Gastrocnemius medialis (tissue), 4 donors: ENCODE data around the gene WRAP73. TPM values are rescaled to one million over a fixed set of nuclear protein-coding genes. Genes with fewer than 3 reads are reported as not detected.

Experiments
- ATAC-seq, 2 donors: fragments of 150-250 bp; one replicate each; pipeline ENCODE4 v1.9.1; 2016
- DNase-seq, 2 donors: peaks; one replicate each; pipeline ENCODE4 v3.0.0-alpha.2; 2019
- H3K27ac ChIP-seq, 4 donors: fragments of 200-600 bp; sonication (generic); 1 replicate in 1 of 4; 2 replicates in 3 of 4; pipeline ENCODE4 v1.5.1; 2016 to 2018; ENCODE audit warnings: mild to moderate bottlenecking in 2 of 4, moderate library complexity in 1 of 4
- H3K27me3 ChIP-seq, 3 donors: fragments of 200-600 bp; sonication (generic) in 2 of 3; 1 replicate in 1 of 3; 2 replicates in 2 of 3; pipeline versions ENCODE4 v1.5.1 to v1.6.0; 2016 to 2019; ENCODE audit warnings: mild to moderate bottlenecking in 1 of 3, moderate library complexity in 1 of 3
- H3K36me3 ChIP-seq, 2 donors: fragments of 200-600 bp; sonication (generic) in 1 of 2; one replicate each; pipeline ENCODE4 v1.5.1; 2017 to 2018
- H3K4me1 ChIP-seq, 2 donors: fragments of 200-600 bp; sonication (generic) in 1 of 2; one replicate each; pipeline ENCODE4 v1.5.1; 2016 to 2017; ENCODE audit warnings: mild to moderate bottlenecking in 2 of 2
- H3K4me3 ChIP-seq, 4 donors: fragments of 200-600 bp; sonication (generic) in 3 of 4; 1 replicate in 1 of 4; 2 replicates in 3 of 4; pipeline ENCODE4 v1.5.1; 2016 to 2019; ENCODE audit warnings: mild to moderate bottlenecking in 2 of 4
- H3K9me3 ChIP-seq, 3 donors: fragments of 200-600 bp; sonication (generic) in 2 of 3; 1 replicate in 1 of 3; 2 replicates in 2 of 3; pipeline ENCODE4 v1.5.1; 2016 to 2019
- POLR2A ChIP-seq, 2 donors: fragments of 450-650 bp; IDR thresholded peaks; one replicate each; pipeline ENCODE4 v1.6.1; 2017; ENCODE audit warnings: antibody characterized with exemption in 2 of 2, mild to moderate bottlenecking in 2 of 2, moderate library complexity in 2 of 2
- in situ Hi-C, 4 donors: fragments of 200-750 bp; cut with MboI; loops; one replicate each; pipeline versions ENCODE4 v1.15.0 to v1.8.0; 2017; ENCODE audit warnings: low sequenced_read_pairs in 4 of 4
- intact Hi-C: fragments of 100-400 bp; cut with DNase I; formaldehyde crosslinking; loops from one replicate; pipeline ENCODE4 v1.15.1; 2023; ENCODE audit warnings: low total_unique reads
- total RNA-seq, 4 donors: library from RNA; depleted of rRNA; stranded (reverse); fragments of >200 nt; gene quantifications; one replicate each; pipeline versions ENCODE4 v1.1.0 to v1.2.3, GENCODE V29; 2016
- TF ChIP-seq, protein P1 (sequence below), 5 experiments: fragments of 450-650 bp in 3 of 5; fragments of 200-600 bp in 2 of 5; sonication (generic) in 2 of 5; IDR thresholded peaks in 4 of 5; conservative IDR thresholded peaks in 1 of 5; 1 replicate in 4 of 5; 2 replicates in 1 of 5; pipeline ENCODE4 v1.5.1; 2016 to 2019; ENCODE audit warnings: antibody characterized with exemption in 5 of 5, mild to moderate bottlenecking in 3 of 5, moderate library complexity in 3 of 5

The WRAP73 gene
- total RNA-seq, 4 donors from 2014 or later, result 12.7 to 16.1 (median 14.2) TPM

DNA sequence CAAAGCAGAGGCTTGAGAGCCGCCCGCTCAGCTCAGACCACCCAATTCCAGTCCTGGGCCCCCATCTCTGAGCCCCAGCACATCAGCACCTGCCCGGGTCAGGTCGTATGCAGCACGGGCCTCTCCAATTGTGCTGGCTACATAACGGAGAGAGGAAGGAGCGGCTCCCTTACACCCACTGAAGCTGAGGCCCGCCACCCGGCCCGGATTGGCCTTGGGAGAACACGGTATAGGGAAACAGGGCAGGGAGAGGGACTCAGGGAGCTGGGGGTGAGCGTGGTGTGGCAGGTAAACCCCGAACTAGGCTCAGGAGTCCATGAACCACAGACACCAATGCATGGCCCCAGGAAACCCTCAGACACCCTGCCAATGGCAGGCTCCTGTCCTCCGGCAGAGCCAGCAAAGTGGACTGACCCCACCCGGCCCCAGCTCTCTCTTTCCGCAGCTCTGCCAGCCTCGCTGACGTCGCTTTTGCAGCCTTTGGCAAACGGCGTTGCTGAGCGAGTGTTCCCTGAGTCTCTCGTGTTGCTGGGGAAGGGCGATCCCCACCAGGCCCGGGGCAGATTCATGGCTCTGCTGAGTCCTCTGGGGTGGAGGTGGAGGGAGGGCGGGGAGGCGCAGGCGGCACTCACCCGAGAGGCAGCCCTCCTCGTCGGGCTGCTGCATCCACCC, 55.1 kb downstream of the WRAP73 start:
- no peak for DNase-seq
- Histone ChIP-seq H3K9me3 (no peaks in the 10 kb centered on the region), H3K4me3 (no peak overlapping the region), H3K4me1 (peaks cover 4 to 30% of the 10 kb centered on the region in 2 donors), H3K27ac (no peak overlapping the region), H3K27me3 (no peaks in the 10 kb centered on the region), H3K36me3 (no peaks in the 10 kb centered on the region)
- TF ChIP-seq, protein P1, sequence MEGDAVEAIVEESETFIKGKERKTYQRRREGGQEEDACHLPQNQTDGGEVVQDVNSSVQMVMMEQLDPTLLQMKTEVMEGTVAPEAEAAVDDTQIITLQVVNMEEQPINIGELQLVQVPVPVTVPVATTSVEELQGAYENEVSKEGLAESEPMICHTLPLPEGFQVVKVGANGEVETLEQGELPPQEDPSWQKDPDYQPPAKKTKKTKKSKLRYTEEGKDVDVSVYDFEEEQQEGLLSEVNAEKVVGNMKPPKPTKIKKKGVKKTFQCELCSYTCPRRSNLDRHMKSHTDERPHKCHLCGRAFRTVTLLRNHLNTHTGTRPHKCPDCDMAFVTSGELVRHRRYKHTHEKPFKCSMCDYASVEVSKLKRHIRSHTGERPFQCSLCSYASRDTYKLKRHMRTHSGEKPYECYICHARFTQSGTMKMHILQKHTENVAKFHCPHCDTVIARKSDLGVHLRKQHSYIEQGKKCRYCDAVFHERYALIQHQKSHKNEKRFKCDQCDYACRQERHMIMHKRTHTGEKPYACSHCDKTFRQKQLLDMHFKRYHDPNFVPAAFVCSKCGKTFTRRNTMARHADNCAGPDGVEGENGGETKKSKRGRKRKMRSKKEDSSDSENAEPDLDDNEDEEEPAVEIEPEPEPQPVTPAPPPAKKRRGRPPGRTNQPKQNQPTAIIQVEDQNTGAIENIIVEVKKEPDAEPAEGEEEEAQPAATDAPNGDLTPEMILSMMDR (IDR thresholded peaks at IDR 0.05 in 4 of 5, conservative IDR thresholded peaks at IDR 0.05 in 1 of 5), result no peak
- TF ChIP-seq POLR2A (IDR thresholded peaks at IDR 0.05), result no peak
- in situ Hi-C loops (no loop called here), intact Hi-C loops (no loop called here)
- no peak for ATAC-seq

DNA sequence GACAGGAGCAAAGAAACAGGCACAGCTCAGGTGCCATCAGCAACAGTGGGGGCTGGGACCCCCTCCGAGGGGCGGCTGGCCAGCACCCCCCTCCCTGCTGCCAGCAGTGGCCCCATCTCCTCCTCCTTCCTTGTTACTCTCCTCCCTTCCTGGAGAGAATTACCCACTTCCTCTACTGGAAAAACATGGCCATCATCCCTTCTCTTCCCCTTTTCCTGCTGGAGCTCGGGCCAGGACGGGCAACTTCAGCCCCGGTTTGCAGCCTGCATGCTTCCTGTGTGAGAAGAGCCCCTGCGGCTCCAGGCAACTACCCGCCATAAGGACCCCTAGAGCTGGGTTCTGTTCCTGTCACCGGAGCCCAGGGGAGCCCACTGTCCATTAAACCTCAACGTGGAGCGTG, 56.2 kb downstream of the WRAP73 start:
- TF ChIP-seq, protein P1 (IDR thresholded peaks at IDR 0.05 in 4 of 5, conservative IDR thresholded peaks at IDR 0.05 in 1 of 5), result no peak
- TF ChIP-seq POLR2A (IDR thresholded peaks at IDR 0.05), result no peak
- Histone ChIP-seq H3K27me3 (no peaks in the 10 kb centered on the region), H3K4me3 (no peak overlapping the region), H3K9me3 (no peaks in the 10 kb centered on the region), H3K4me1 (peaks cover 4 to 19% of the 10 kb centered on the region in 2 donors), H3K36me3 (no peaks in the 10 kb centered on the region), H3K27ac (no peak overlapping the region)
- DNase-seq, result no peak
- in situ Hi-C loops, result no loop called here
- intact Hi-C loops, result no loop called here
- no peak for ATAC-seq

DNA sequence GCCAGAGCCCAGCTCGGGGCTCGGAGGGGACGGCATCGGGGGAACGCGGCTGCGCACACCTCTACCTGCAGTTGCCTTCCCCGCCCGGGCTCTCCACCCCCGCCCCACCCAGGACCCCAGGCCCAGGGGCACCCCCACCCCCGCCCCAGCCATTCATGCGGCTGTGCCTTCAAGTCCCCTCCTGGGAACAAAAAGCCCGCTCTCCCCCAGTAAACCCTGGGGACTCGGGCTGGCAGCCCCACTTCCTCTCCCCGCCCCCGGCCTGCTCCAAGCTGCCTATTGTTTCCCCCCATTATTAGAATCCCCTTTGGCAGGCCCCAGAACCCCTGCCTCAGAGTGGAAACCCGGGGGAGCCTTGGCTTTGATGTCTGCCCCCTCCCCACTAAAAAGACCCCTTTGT, 56.6 kb downstream of the WRAP73 start:
- in situ Hi-C loops (no loop called here), intact Hi-C loops (no loop called here)
- DNase-seq (no peak), ATAC-seq (no peak)
- Histone ChIP-seq H3K27me3 (no peaks in the 10 kb centered on the region), H3K4me3 (no peak overlapping the region), H3K4me1 (peaks cover 1 to 15% of the 10 kb centered on the region in 2 donors), H3K36me3 (no peaks in the 10 kb centered on the region), H3K27ac (no peak overlapping the region), H3K9me3 (no peaks in the 10 kb centered on the region)
- TF ChIP-seq, protein P1 (IDR thresholded peaks at IDR 0.05 in 4 of 5, conservative IDR thresholded peaks at IDR 0.05 in 1 of 5), result no peak
- no peak for TF ChIP-seq POLR2A (IDR thresholded peaks at IDR 0.05)

DNA sequence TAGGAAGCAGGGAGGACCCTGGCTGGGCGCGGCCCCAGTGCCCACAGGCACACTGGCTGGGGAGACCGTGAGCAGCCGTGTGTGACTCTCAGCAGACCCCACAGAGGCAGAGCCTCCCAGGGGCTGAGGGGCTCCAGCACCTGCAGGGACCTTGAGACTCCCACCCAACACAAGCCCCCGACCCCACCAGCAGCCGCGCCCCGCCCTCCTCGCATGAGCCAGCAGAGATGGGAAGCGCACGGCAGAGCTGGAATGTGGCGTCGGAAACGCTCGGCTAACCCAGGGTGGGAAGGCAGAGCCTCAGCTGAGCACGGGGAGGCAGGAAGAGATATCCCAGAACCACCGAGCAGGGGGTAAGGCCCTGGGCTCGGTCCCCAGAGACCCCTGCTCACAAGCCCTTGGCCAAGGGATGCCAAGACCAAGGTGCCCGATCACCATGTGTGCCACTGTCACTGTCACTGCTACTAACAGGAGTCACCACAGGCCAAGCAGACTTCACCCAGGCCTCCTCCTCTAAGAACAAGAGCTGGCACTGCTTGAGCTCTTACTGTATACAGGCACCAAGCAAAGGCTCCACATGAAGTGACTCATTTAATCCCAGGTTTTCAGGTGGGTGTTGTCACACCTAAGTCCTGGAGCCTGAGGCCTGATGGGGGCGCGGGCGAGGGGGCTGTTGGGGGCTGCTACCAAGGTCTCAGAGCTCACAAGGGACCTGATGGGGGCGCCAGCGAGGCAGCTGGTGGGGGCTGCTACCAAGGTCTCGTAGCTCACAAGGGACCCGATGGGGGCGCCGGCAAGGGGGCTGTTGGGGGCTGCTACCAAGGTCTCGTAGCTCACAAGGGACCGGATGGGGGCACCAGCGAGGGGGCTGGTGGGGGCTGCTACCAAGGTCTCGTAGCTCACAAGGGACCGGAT, 58.7 kb downstream of the WRAP73 start:
- H3K27me3 ChIP-seq, result no peaks in the 10 kb centered on the region
- no peaks in the 10 kb centered on the region for H3K9me3 ChIP-seq
- in situ Hi-C loops (no loop called here), intact Hi-C loops (no loop called here)
- peaks cover 0 to 7% of the 10 kb centered on the region in 2 donors for H3K4me1 ChIP-seq
- H3K4me3 ChIP-seq, result no peak overlapping the region
- DNase-seq, result no peak
- H3K36me3 ChIP-seq, result no peaks in the 10 kb centered on the region
- no peak overlapping the region for H3K27ac ChIP-seq
- ATAC-seq, result no peak
- TF ChIP-seq POLR2A (IDR thresholded peaks at IDR 0.05), result no peak
- TF ChIP-seq, protein P1 (IDR thresholded peaks at IDR 0.05 in 4 of 5, conservative IDR thresholded peaks at IDR 0.05 in 1 of 5), result no peak
